ENCODE measurements around the gene TRMT10B. TPM values are rescaled to one million over a fixed set of nuclear protein-coding genes. Genes with fewer than 3 reads are reported as not detected.

TRMT10B gene
- total and polyA plus RNA-seq, 10 of the 15 experiments (the other 5 are each of a cell fraction or from before 2014, with no cell fraction given), result 3.7 to 11.7 (median 6.8) TPM

GRCh38 chr9:37753489-37754190 is at the start of gene TRMT10B (continued):
- TF ChIP-seq RELB (IDR thresholded peaks at IDR 0.05; ENCODE audit: low read depth) (peak; percentile 20; the same call in 1 of the 2 replicates), ZNF622 (IDR thresholded peaks at IDR 0.05) (no peak), ZBTB11 (CRISPR knock-in tag; IDR thresholded peaks at IDR 0.05) (no peak), CBX5 (IDR thresholded peaks at IDR 0.05; ENCODE audit: low read depth) (no peak), NFXL1 (IDR thresholded peaks at IDR 0.05; ENCODE audit: borderline replicate concordance) (no peak), MTA3 (IDR thresholded peaks at IDR 0.05; ENCODE audit: borderline replicate concordance, low read length) (no peak), IKZF2 (IDR thresholded peaks at IDR 0.05) (peak in 1 of 2 experiments; percentile 41; a peak in 2 of 4 replicates), MXI1 (IDR thresholded peaks at IDR 0.05; ENCODE audit: low read depth, low read length) (no peak), CUX1 (IDR thresholded peaks at IDR 0.05; ENCODE audit: insufficient replicate concordance, low read depth, low read length) (no peak), EGR1 (IDR thresholded peaks at IDR 0.05; ENCODE audit: borderline replicate concordance in 1 of 2, low read depth in 2 of 2, low read length in 2 of 2) (peak in 1 of 2 experiments; percentile 84; a peak in 2 of 3 replicates), TCF12 (IDR thresholded peaks at IDR 0.05; ENCODE audit: low read depth, low read length) (no peak), CBX3 (IDR thresholded peaks at IDR 0.05; ENCODE audit: borderline replicate concordance, low read depth) (no peak), MEF2A (IDR thresholded peaks at IDR 0.05; ENCODE audit: insufficient read depth, low read depth, low read length) (no peak), ATF2 (IDR thresholded peaks at IDR 0.05; ENCODE audit: low read length) (no peak), CBFB (IDR thresholded peaks at IDR 0.05; ENCODE audit: low read depth) (no peak), SUPT20H (IDR thresholded peaks at IDR 0.05; ENCODE audit: borderline replicate concordance, control insufficient read depth, low read depth, low read length) (no peak)
